WTC11 (cell line): ENCODE results near the gene OLFM1. TPM values are rescaled to one million over a fixed set of nuclear protein-coding genes. Genes with fewer than 3 reads are reported as not detected.

Source experiments
- ATAC-seq: fragments of 200-7000 bp; cut with Tn5 transposase; 2 replicates; pipeline ENCODE4 v1.10.0; 2021; ENCODE audit warnings: mild to moderate bottlenecking, moderate library complexity
- CTCF ChIA-PET: fragments of 300-600 bp; sonication (Branson Sonifier 250); formaldehyde crosslinking; loops from one replicate; lab custom pipeline; 2021; ENCODE audit warnings: antibody characterized with exemption; lab: Charles Lee
- POLR2A ChIA-PET: fragments of 350-600 bp; sonication (Branson Sonifier 250); formaldehyde crosslinking; loops from one replicate; lab custom pipeline; 2021; ENCODE audit warnings: antibody characterized with exemption; lab: Charles Lee
- DNase-seq: peaks from one replicate; pipeline ENCODE4 v3.0.0; 2021; ENCODE audit warnings: low spot score
- H3K27ac Mint-ChIP-seq: 2 replicates; pipeline ENCODE4 v1.8.0; 2021; ENCODE audit warnings: mixed read lengths
- H3K27me3 Mint-ChIP-seq: 2 replicates; pipeline ENCODE4 v1.8.0; 2021; ENCODE audit warnings: low read depth, mild to moderate bottlenecking, moderate library complexity, mixed read lengths
- H3K36me3 Mint-ChIP-seq: 2 replicates; pipeline ENCODE4 v1.8.0; 2021; ENCODE audit warnings: mixed read lengths
- H3K4me1 Mint-ChIP-seq: 2 replicates; pipeline ENCODE4 v1.8.0; 2022; ENCODE audit warnings: mixed read lengths
- H3K4me3 Mint-ChIP-seq: 2 replicates; pipeline ENCODE4 v1.8.0; 2021; ENCODE audit warnings: mild to moderate bottlenecking, moderate library complexity, mixed read lengths
- H3K9me3 Mint-ChIP-seq: 2 replicates; pipeline ENCODE4 v1.8.0; 2021; ENCODE audit warnings: mixed read lengths
- AR ChIP-seq: fragments of 250-450 bp; sonication (Bioruptor Pico); IDR thresholded peaks from 2 replicates; pipeline ENCODE4 v1.9.0; 2021; ENCODE audit warnings: mild to moderate bottlenecking
- ARID4B ChIP-seq: sonication (generic); formaldehyde crosslinking; IDR thresholded peaks from 2 replicates; pipeline ENCODE4 v1.8.0; 2023; ENCODE audit warnings: missing genetic modification reagents, mild to moderate bottlenecking, borderline replicate concordance
- ATF6 ChIP-seq: sonication (generic); formaldehyde crosslinking; IDR thresholded peaks from 2 replicates; pipeline ENCODE4 v1.8.1; 2023; ENCODE audit warnings: mild to moderate bottlenecking, missing genetic modification reagents
- FOXK1 ChIP-seq: sonication (generic); formaldehyde crosslinking; IDR thresholded peaks from 2 replicates; pipeline ENCODE4 v1.8.0; 2022; ENCODE audit warnings: mild to moderate bottlenecking, moderate library complexity, missing genetic modification reagents
- FOXP1 ChIP-seq: sonication (generic); formaldehyde crosslinking; IDR thresholded peaks from 2 replicates; pipeline ENCODE4 v1.8.0; 2022; ENCODE audit warnings: missing genetic modification reagents, mild to moderate bottlenecking, moderate library complexity, borderline replicate concordance
- JAZF1 ChIP-seq: fragments of 250-450 bp; sonication (Bioruptor Pico); IDR thresholded peaks from 2 replicates; pipeline ENCODE4 v1.9.0; 2021; ENCODE audit warnings: moderate library complexity, mild to moderate bottlenecking, inconsistent platforms
- MAX ChIP-seq: sonication (generic); formaldehyde crosslinking; IDR thresholded peaks from 2 replicates; pipeline ENCODE4 v1.8.0; 2022; ENCODE audit warnings: mild to moderate bottlenecking, missing genetic modification reagents
- NFE2L1 ChIP-seq: sonication (generic); formaldehyde crosslinking; IDR thresholded peaks from 2 replicates; pipeline ENCODE4 v1.8.1; 2023; ENCODE audit warnings: missing genetic modification reagents
- NFYB ChIP-seq: sonication (generic); formaldehyde crosslinking; conservative IDR thresholded peaks from 2 replicates; pipeline ENCODE4 v1.8.0; 2022; ENCODE audit warnings: low read depth, missing genetic modification reagents
- NR3C1 ChIP-seq: sonication (generic); formaldehyde crosslinking; conservative IDR thresholded peaks from 2 replicates; pipeline ENCODE4 v1.8.1; 2023; ENCODE audit warnings: low read depth, mild to moderate bottlenecking, missing genetic modification reagents
- PRDM15 ChIP-seq: sonication (generic); formaldehyde crosslinking; IDR thresholded peaks from 2 replicates; pipeline ENCODE4 v1.8.0; 2022; ENCODE audit warnings: missing genetic modification reagents
- SP1 ChIP-seq: sonication (generic); formaldehyde crosslinking; conservative IDR thresholded peaks from 2 replicates; pipeline ENCODE4 v1.8.1; 2022; ENCODE audit warnings: missing genetic modification reagents
- ZBTB43 ChIP-seq: sonication (generic); formaldehyde crosslinking; IDR thresholded peaks from 2 replicates; pipeline ENCODE4 v1.8.1; 2023; ENCODE audit warnings: mild to moderate bottlenecking, missing genetic modification reagents
- ZNF671 ChIP-seq: fragments of 250-450 bp; sonication (Bioruptor Pico); IDR thresholded peaks from 2 replicates; pipeline ENCODE4 v1.8.0; 2021; ENCODE audit warnings: mild to moderate bottlenecking
- ZSCAN18 ChIP-seq: fragments of 250-450 bp; sonication (Bioruptor Pico); IDR thresholded peaks from 2 replicates; pipeline ENCODE4 v2.1.2; 2022; ENCODE audit warnings: mild to moderate bottlenecking, moderate library complexity
- total RNA-seq: library from RNA; stranded (reverse); gene quantifications from 3 replicates; pipeline ENCODE4 v1.2.3, GENCODE V29; 2021

The OLFM1 gene
- total RNA-seq, 1 experiment from 2014 or later = 37.6 TPM

GRCh38 chr9:135136991-135137832 is 49.7 kb downstream of the OLFM1 start:
- H3K27ac Mint-ChIP-seq = no peak overlapping the region
- H3K4me3 Mint-ChIP-seq = no peak overlapping the region
- H3K27me3 Mint-ChIP-seq = no peaks in the 10 kb centered on the region
- peaks cover 18% of the 10 kb centered on the region for H3K9me3 Mint-ChIP-seq
- ChIA-PET POLR2A (no interaction called here), CTCF (interaction anchor here (0.8 to 1.3 kb wide), 3 partner anchors 10 to 30 kb away, joined by 3 read pairs; no protein-coding TSS in a partner anchor)
- TF ChIP-seq ZNF671 (CRISPR knock-in tag) (no peak), FOXK1 (0 out of 2 replicates have a peak, but pooled peaks have one; percentile 24), NFE2L1 (CRISPR knock-in tag) (peak; percentile 80), AR (CRISPR knock-in tag) (no peak), SP1 (CRISPR knock-in tag) (0 out of 2 replicates have a peak, but pooled peaks have one; percentile 38), FOXP1 (CRISPR knock-in tag) (0 out of 2 replicates have a peak, but pooled peaks have one; percentile 14), ZBTB43 (CRISPR knock-in tag) (no peak)
- DNase-seq = no peak
- peaks cover 3% of the 10 kb centered on the region; the same call in 1 of the 2 replicates for H3K36me3 Mint-ChIP-seq
- H3K4me1 Mint-ChIP-seq = peaks cover 16% of the 10 kb centered on the region
- ATAC-seq = no peak; the same call in 1 of the 2 replicates

GRCh38 chr9:135138078-135138855 is 50.8 kb downstream of the OLFM1 start:
- no peaks in the 10 kb centered on the region for H3K27me3 Mint-ChIP-seq
- ChIA-PET CTCF (no interaction called here), POLR2A (no interaction called here)
- DNase-seq (no peak), ATAC-seq (no peak)
- H3K4me1 Mint-ChIP-seq = peaks cover 11% of the 10 kb centered on the region
- no peak overlapping the region for H3K27ac Mint-ChIP-seq
- H3K9me3 Mint-ChIP-seq = peaks cover 18% of the 10 kb centered on the region
- H3K36me3 Mint-ChIP-seq = peaks cover 3% of the 10 kb centered on the region; the same call in 1 of the 2 replicates
- H3K4me3 Mint-ChIP-seq = no peak overlapping the region
- TF ChIP-seq NFYB (CRISPR knock-in tag) (no peak), ATF6 (CRISPR knock-in tag) (no peak), NR3C1 (no peak), JAZF1 (no peak), PRDM15 (no peak), ZSCAN18 (no peak), ARID4B (CRISPR knock-in tag) (no peak), MAX (CRISPR knock-in tag) (no peak)
